ENCODE data around the gene ASPHD2.

DNA sequence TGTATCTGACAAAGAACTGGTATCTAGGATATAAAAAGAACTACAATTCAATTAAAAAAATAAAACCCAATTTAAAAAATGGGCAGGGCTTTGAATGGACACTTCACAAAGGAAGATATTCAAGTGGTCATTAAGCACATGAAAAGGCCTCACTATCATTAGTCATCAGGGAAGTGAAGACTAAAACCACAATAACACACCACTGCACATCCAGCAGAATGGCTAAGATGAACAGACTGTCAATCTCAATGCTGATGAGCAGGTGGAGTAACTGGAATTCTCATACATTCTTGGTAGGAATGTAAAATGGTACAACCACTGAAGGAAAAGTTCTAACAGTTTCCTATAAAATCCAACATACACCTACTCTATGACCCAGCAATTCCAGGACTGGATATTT lies 45.6 kb downstream of the ASPHD2 start:
- TF ChIP-seq, protein P1, sequence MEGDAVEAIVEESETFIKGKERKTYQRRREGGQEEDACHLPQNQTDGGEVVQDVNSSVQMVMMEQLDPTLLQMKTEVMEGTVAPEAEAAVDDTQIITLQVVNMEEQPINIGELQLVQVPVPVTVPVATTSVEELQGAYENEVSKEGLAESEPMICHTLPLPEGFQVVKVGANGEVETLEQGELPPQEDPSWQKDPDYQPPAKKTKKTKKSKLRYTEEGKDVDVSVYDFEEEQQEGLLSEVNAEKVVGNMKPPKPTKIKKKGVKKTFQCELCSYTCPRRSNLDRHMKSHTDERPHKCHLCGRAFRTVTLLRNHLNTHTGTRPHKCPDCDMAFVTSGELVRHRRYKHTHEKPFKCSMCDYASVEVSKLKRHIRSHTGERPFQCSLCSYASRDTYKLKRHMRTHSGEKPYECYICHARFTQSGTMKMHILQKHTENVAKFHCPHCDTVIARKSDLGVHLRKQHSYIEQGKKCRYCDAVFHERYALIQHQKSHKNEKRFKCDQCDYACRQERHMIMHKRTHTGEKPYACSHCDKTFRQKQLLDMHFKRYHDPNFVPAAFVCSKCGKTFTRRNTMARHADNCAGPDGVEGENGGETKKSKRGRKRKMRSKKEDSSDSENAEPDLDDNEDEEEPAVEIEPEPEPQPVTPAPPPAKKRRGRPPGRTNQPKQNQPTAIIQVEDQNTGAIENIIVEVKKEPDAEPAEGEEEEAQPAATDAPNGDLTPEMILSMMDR (IDR thresholded peaks at IDR 0.05 in 8 of 11, conservative IDR thresholded peaks at IDR 0.05 in 3 of 11): no peak
- no peak for TF ChIP-seq POLR2A (IDR thresholded peaks at IDR 0.05)
